Vagina (tissue), 2 donors: ENCODE data around the gene ARHGEF11.

ENCODE experiments used
- CTCF ChIP-seq, 3 experiments: fragments of 450-650 bp in 2 of 3; fragments of 200-600 bp in 1 of 3; sonication (generic) in 1 of 3; IDR thresholded peaks; one replicate each; pipeline ENCODE4 v1.5.1; 2017 to 2019; ENCODE audit warnings: antibody characterized with exemption in 3 of 3, mild to moderate bottlenecking in 2 of 3, moderate library complexity in 2 of 3
- POLR2A ChIP-seq, 2 donors: fragments of 450-650 bp; IDR thresholded peaks; one replicate each; pipeline ENCODE4 v1.6.1; 2017; ENCODE audit warnings: antibody characterized with exemption in 2 of 2, mild to moderate bottlenecking in 2 of 2, moderate library complexity in 2 of 2
- POLR2AphosphoS5 ChIP-seq, 2 donors: sonication (generic); formaldehyde crosslinking; IDR thresholded peaks; one replicate each; pipeline ENCODE4 v1.9.0; 2017; ENCODE audit warnings: antibody characterized with exemption in 2 of 2, mild to moderate bottlenecking in 2 of 2, low read depth in 1 of 2; ENCODE audit not compliant: insufficient read depth in 1 of 2

- TF ChIP-seq POLR2A (IDR thresholded peaks at IDR 0.05) (no peak), CTCF (IDR thresholded peaks at IDR 0.05) (no peak), POLR2AphosphoS5 (IDR thresholded peaks at IDR 0.05; ENCODE audit: insufficient read depth in 1 of 2, low read depth in 1 of 2) (no peak)
Measured at GRCh38 chr1:156999596-157000320, 45.8 kb downstream of the ARHGEF11 start.
